H9 (cell line): ENCODE measurements around the gene KANSL1. TPM values are rescaled to one million over a fixed set of nuclear protein-coding genes. Genes with fewer than 3 reads are reported as not detected.
A peak's percentile ranks its signal among the peaks of the same experiment; 100 is the strongest.

ENCODE experiments used
- DNase-seq: peaks from one replicate; pipeline ENCODE4 v3.0.0-alpha.2; 2017
- H2AFZ ChIP-seq: one replicate; pipeline ENCODE4 v1.6.1; 2013; ENCODE audit warnings: mild to moderate bottlenecking, low read length, control low read depth, moderate library complexity
- H2AK5ac ChIP-seq: 2 replicates; pipeline ENCODE4 v1.6.1; 2013; ENCODE audit warnings: low read length, control low read depth, mixed read lengths; ENCODE audit not compliant: insufficient read length
- H2BK120ac ChIP-seq: one replicate; pipeline ENCODE4 v1.6.1; 2013; ENCODE audit warnings: low read depth, mild to moderate bottlenecking, low read length, control low read depth, inconsistent platforms; ENCODE audit not compliant: poor library complexity, severe bottlenecking
- H2BK12ac ChIP-seq: 2 replicates; pipeline ENCODE4 v1.6.1; 2013; ENCODE audit warnings: low read length, control low read depth, mixed read lengths, low read depth; ENCODE audit not compliant: insufficient read length
- H2BK15ac ChIP-seq: 2 replicates; pipeline ENCODE4 v1.6.1; 2013; ENCODE audit warnings: low read depth, low read length, control low read depth
- H2BK20ac ChIP-seq: one replicate; pipeline ENCODE4 v1.6.1; 2013; ENCODE audit warnings: low read depth, mild to moderate bottlenecking, low read length, control low read depth, inconsistent platforms; ENCODE audit not compliant: poor library complexity, severe bottlenecking
- H2BK5ac ChIP-seq: 2 replicates; pipeline ENCODE4 v1.6.1; 2013; ENCODE audit warnings: low read length, control low read depth, mixed read lengths; ENCODE audit not compliant: insufficient read length
- H3K14ac ChIP-seq: 2 replicates; pipeline ENCODE4 v1.6.1; 2013; ENCODE audit warnings: low read length, control low read depth; ENCODE audit not compliant: insufficient read depth
- H3K18ac ChIP-seq: 2 replicates; pipeline ENCODE4 v1.6.1; 2013; ENCODE audit warnings: low read depth, mild to moderate bottlenecking, mixed read lengths, low read length, control low read depth; ENCODE audit not compliant: insufficient read length
- H3K23ac ChIP-seq: 2 replicates; pipeline ENCODE4 v1.6.1; 2013; ENCODE audit warnings: low read length, control low read depth, mixed read lengths, low read depth; ENCODE audit not compliant: insufficient read length
- H3K23me2 ChIP-seq: 2 replicates; pipeline ENCODE4 v1.6.1; 2013; ENCODE audit warnings: low read depth, mild to moderate bottlenecking, mixed read lengths, low read length, control low read depth; ENCODE audit not compliant: insufficient read length, poor library complexity, severe bottlenecking
- H3K27ac ChIP-seq: 2 replicates; pipeline ENCODE4 v1.5.1; 2013; ENCODE audit warnings: low read length, control low read depth, mixed read lengths, low read depth; ENCODE audit not compliant: insufficient read length
- H3K27me3 ChIP-seq: 2 replicates; pipeline ENCODE4 v1.6.1; 2013; ENCODE audit warnings: low read length, control low read depth, inconsistent platforms; ENCODE audit not compliant: insufficient read depth
- H3K4ac ChIP-seq: 2 replicates; pipeline ENCODE4 v1.6.1; 2013; ENCODE audit warnings: low read depth, mild to moderate bottlenecking, control low read depth, inconsistent platforms, low read length, moderate library complexity
- H3K4me1 ChIP-seq: 2 replicates; pipeline ENCODE4 v1.6.1; 2013; ENCODE audit warnings: low read length, control low read depth, inconsistent platforms; ENCODE audit not compliant: insufficient read depth
- H3K4me2 ChIP-seq: 2 replicates; pipeline ENCODE4 v1.6.1; 2013; ENCODE audit warnings: low read length, control low read depth, mixed read lengths; ENCODE audit not compliant: insufficient read length, insufficient read depth
- H3K56ac ChIP-seq: 2 replicates; pipeline ENCODE4 v1.6.1; 2013; ENCODE audit warnings: low read depth, mild to moderate bottlenecking, mixed read lengths, low read length, control low read depth; ENCODE audit not compliant: insufficient read length
- H3K79me1 ChIP-seq: 2 replicates; pipeline ENCODE4 v1.6.1; 2013; ENCODE audit warnings: low read depth, mild to moderate bottlenecking, moderate library complexity, low read length, control low read depth, inconsistent platforms; ENCODE audit not compliant: insufficient read depth, poor library complexity, severe bottlenecking
- H3K79me2 ChIP-seq: 2 replicates; pipeline ENCODE4 v1.6.1; 2013; ENCODE audit warnings: low read length, control low read depth, inconsistent platforms; ENCODE audit not compliant: insufficient read depth
- H3K9ac ChIP-seq: 2 replicates; pipeline ENCODE4 v1.6.1; 2013; ENCODE audit warnings: low read length, control low read depth, mixed read lengths; ENCODE audit not compliant: insufficient read length; ENCODE audit errors: extremely low read depth
- H3K9me3 ChIP-seq: one replicate; pipeline ENCODE4 v1.6.1; 2013; ENCODE audit warnings: low read depth, low read length, inconsistent platforms; ENCODE audit not compliant: control insufficient read depth
- H3T11ph ChIP-seq: one replicate; pipeline ENCODE4 v1.6.1; 2013; ENCODE audit warnings: mild to moderate bottlenecking, low read length, control low read depth, inconsistent platforms
- H4K20me1 ChIP-seq: one replicate; pipeline ENCODE4 v1.6.1; 2013; ENCODE audit not compliant: control insufficient read depth, insufficient read length, insufficient read depth
- H4K5ac ChIP-seq: 2 replicates; pipeline ENCODE4 v1.6.1; 2013; ENCODE audit warnings: low read depth, mild to moderate bottlenecking, mixed read lengths, low read length, control low read depth; ENCODE audit not compliant: insufficient read length
- H4K8ac ChIP-seq: replicated peaks from 2 replicates; pipeline ENCODE4 v1.6.1; 2013; ENCODE audit warnings: low read length, control low read depth, mixed read lengths, low read depth; ENCODE audit not compliant: insufficient read length
- H4K91ac ChIP-seq: 2 replicates; pipeline ENCODE4 v1.6.1; 2013; ENCODE audit warnings: low read depth, mild to moderate bottlenecking, moderate library complexity, mixed read lengths, low read length, control low read depth; ENCODE audit not compliant: insufficient read length
- H3K27ac Mint-ChIP-seq, 3 experiments: 2 replicates in 2 of 3; 3 replicates in 1 of 3; pipeline ENCODE4 v1.8.0; 2020 to 2021; ENCODE audit warnings: mixed read lengths in 3 of 3, mild to moderate bottlenecking in 1 of 3, moderate library complexity in 1 of 3
- H3K27me3 Mint-ChIP-seq: 2 replicates; pipeline ENCODE4 v1.8.0; 2021; ENCODE audit warnings: low read depth, mild to moderate bottlenecking, moderate library complexity, mixed read lengths
- H3K36me3 Mint-ChIP-seq, 3 experiments: 2 replicates in 2 of 3; 3 replicates in 1 of 3; pipeline ENCODE4 v1.8.0; 2020 to 2021; ENCODE audit warnings: low read depth in 3 of 3, mixed read lengths in 3 of 3; ENCODE audit not compliant: insufficient read depth in 1 of 3
- H3K4me1 Mint-ChIP-seq, 2 experiments: 2 replicates each; pipeline ENCODE4 v1.8.0; 2020; ENCODE audit warnings: mixed read lengths in 2 of 2
- H3K4me3 Mint-ChIP-seq, 2 experiments: 2 replicates in 1 of 2; 3 replicates in 1 of 2; pipeline ENCODE4 v1.8.0; 2020 to 2021; ENCODE audit warnings: mild to moderate bottlenecking in 2 of 2, mixed read lengths in 2 of 2, moderate library complexity in 1 of 2
- H3K9me3 Mint-ChIP-seq, 2 experiments: 2 replicates in 1 of 2; 3 replicates in 1 of 2; pipeline ENCODE4 v1.8.0; 2020; ENCODE audit warnings: mild to moderate bottlenecking in 2 of 2, mixed read lengths in 2 of 2, moderate library complexity in 1 of 2
- WGBS: extraction: QIAGEN DNeasy Blood & Tissue Kit; methylation state at CpG from one replicate; pipeline ENCODE4 v1.1.7; 2013; ENCODE audit warnings: missing lambda C conversion rate, low lambda C conversion rate, mixed read lengths; ENCODE audit not compliant: insufficient read length; ENCODE audit errors: extremely low coverage; 5-methylcytosine and 5-hydroxymethylcytosine counted together
- total RNA-seq: library from RNA; stranded (reverse); gene quantifications from 2 replicates; pipeline ENCODE4 v1.2.1, GENCODE V29; 2021
- TF ChIP-seq, protein P1 (sequence below): fragments of 200-600 bp; sonication (generic); conservative IDR thresholded peaks from 3 replicates; pipeline ENCODE4 v1.8.0; 2021; ENCODE audit warnings: antibody characterized with exemption, mild to moderate bottlenecking

KANSL1 gene
- total RNA-seq, 1 experiment from 2014 or later: 114 TPM

GRCh38 chr17:46045639-46046038 lies 147.6 kb downstream of the KANSL1 start:
- Histone ChIP-seq H2BK5ac (no peak overlapping the region), H2BK120ac (no peak overlapping the region), H3T11ph (no peak overlapping the region), H3K4me1 (no peaks in the 10 kb centered on the region), H3K23me2 (no peaks in the 10 kb centered on the region), H4K5ac (no peak overlapping the region), H3K18ac (no peak overlapping the region), H2AK5ac (no peak overlapping the region), H4K91ac (no peak overlapping the region), H3K9me3 (no peaks in the 10 kb centered on the region), H3K4ac (no peak overlapping the region), H4K20me1 (no peaks in the 10 kb centered on the region), H3K4me2 (no peak overlapping the region), H2BK20ac (no peak overlapping the region), H3K79me1 (no peaks in the 10 kb centered on the region), H3K27ac (no peak overlapping the region), H3K9ac (no peak overlapping the region), H2AFZ (no peak overlapping the region), H3K56ac (no peak overlapping the region), H3K79me2 (no peaks in the 10 kb centered on the region), H2BK12ac (no peak overlapping the region), H4K8ac (no peak overlapping the region), H3K14ac (no peak overlapping the region), H3K27me3 (no peaks in the 10 kb centered on the region), H2BK15ac (no peak overlapping the region), H3K23ac (no peak overlapping the region)
- Mint-ChIP-seq H3K9me3 (no peaks in the 10 kb centered on the region), H3K4me1 (peaks cover 13 to 18% of the 10 kb centered on the region in 2 experiments), H3K27me3 (no peaks in the 10 kb centered on the region), H3K36me3 (peaks cover 31 to 79% (median 78%) of the 10 kb centered on the region in 3 experiments; a peak in 6 of 7 replicates), H3K27ac (peak overlapping the region in 2 of 3 experiments; percentile 40 to 59; a peak in 5 of 7 replicates), H3K4me3 (no peak overlapping the region)
- TF ChIP-seq, protein P1, sequence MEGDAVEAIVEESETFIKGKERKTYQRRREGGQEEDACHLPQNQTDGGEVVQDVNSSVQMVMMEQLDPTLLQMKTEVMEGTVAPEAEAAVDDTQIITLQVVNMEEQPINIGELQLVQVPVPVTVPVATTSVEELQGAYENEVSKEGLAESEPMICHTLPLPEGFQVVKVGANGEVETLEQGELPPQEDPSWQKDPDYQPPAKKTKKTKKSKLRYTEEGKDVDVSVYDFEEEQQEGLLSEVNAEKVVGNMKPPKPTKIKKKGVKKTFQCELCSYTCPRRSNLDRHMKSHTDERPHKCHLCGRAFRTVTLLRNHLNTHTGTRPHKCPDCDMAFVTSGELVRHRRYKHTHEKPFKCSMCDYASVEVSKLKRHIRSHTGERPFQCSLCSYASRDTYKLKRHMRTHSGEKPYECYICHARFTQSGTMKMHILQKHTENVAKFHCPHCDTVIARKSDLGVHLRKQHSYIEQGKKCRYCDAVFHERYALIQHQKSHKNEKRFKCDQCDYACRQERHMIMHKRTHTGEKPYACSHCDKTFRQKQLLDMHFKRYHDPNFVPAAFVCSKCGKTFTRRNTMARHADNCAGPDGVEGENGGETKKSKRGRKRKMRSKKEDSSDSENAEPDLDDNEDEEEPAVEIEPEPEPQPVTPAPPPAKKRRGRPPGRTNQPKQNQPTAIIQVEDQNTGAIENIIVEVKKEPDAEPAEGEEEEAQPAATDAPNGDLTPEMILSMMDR: no peak
- DNase-seq: no peak
- no CpG with 5 or more reads among the region's 3 CpGs for WGBS
